ENCODE data around the gene KCNIP4. TPM values are rescaled to one million over a fixed set of nuclear protein-coding genes. Genes with fewer than 3 reads are reported as not detected.

The KCNIP4 gene
- total and polyA plus RNA-seq, 11 donors: 0.19 TPM; not detected in 10

DNA sequence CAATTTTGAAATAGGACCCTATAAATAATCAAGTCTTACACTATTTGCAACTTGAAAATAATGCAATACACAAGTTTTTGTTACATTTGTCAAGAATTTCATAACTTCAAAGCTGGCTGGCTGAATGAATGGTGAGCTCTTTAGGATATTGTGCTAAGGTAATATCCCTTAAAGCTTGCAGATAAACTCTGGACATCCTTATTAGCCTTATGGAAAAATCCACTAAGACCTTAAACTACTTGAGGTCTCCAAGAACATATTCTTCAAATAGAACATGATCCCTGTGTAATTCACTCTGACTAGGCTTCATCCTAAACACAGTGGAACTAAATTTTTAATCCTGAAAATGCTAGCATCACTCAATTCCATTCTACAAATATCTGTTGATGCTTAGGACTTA, 1049.0 kb downstream of the KCNIP4 start:
- H3K27ac ChIP-seq: no peak overlapping the region
- ATAC-seq: no peak
- H3K4me1 ChIP-seq: no peaks in the 10 kb centered on the region
- no peaks in the 10 kb centered on the region for H3K36me3 ChIP-seq
- no peaks in the 10 kb centered on the region for H3K27me3 ChIP-seq
- no peaks in the 10 kb centered on the region for H3K9me3 ChIP-seq
- no peak for DNase-seq
- no peak overlapping the region for H3K4me3 ChIP-seq
- TF ChIP-seq POLR2A (IDR thresholded peaks at IDR 0.05): no peak
- TF ChIP-seq, protein P1, sequence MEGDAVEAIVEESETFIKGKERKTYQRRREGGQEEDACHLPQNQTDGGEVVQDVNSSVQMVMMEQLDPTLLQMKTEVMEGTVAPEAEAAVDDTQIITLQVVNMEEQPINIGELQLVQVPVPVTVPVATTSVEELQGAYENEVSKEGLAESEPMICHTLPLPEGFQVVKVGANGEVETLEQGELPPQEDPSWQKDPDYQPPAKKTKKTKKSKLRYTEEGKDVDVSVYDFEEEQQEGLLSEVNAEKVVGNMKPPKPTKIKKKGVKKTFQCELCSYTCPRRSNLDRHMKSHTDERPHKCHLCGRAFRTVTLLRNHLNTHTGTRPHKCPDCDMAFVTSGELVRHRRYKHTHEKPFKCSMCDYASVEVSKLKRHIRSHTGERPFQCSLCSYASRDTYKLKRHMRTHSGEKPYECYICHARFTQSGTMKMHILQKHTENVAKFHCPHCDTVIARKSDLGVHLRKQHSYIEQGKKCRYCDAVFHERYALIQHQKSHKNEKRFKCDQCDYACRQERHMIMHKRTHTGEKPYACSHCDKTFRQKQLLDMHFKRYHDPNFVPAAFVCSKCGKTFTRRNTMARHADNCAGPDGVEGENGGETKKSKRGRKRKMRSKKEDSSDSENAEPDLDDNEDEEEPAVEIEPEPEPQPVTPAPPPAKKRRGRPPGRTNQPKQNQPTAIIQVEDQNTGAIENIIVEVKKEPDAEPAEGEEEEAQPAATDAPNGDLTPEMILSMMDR (IDR thresholded peaks at IDR 0.05): no peak
- intact Hi-C loops (cut with DNase I): no loop called here

DNA sequence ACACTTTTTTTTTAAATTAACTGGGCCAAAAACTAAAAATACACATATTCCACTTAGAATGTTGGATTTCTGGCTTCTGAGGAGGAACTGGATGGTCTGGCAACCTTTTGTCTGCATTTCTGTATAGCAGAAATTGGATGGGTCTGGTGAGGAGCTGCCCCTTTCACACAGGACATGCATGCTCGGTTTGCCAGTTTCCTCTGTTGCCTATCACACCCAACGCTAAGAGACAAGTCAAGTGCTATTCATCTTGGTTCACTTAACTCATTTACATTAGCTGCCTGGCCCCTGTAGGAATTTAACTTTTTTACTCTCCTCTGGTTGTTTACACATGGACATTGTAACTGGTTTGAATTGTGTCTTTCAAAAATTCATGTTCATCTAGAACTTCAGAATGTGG, 1052.6 kb downstream of the KCNIP4 start:
- WGBS, 4 donors: 62 to 72% (median 68%) methylated on average over 2 of the region's 2 CpGs
- Histone ChIP-seq H3K36me3 (no peaks in the 10 kb centered on the region), H3K9me3 (no peaks in the 10 kb centered on the region), H3K27me3 (no peaks in the 10 kb centered on the region), H3K4me3 (no peak overlapping the region), H3K27ac (no peak overlapping the region), H3K4me1 (no peaks in the 10 kb centered on the region)
- intact Hi-C loops (cut with DNase I): no loop called here
- ATAC-seq (no peak), DNase-seq (no peak)
- TF ChIP-seq, protein P1 (IDR thresholded peaks at IDR 0.05): no peak
- TF ChIP-seq POLR2A (IDR thresholded peaks at IDR 0.05): no peak

- intact Hi-C loops (cut with DNase I): no loop called here
- H3K27ac ChIP-seq: no peak overlapping the region
- ATAC-seq (no peak), DNase-seq (no peak)
- H3K9me3 ChIP-seq: no peaks in the 10 kb centered on the region
- TF ChIP-seq, protein P1 (IDR thresholded peaks at IDR 0.05): no peak
- TF ChIP-seq POLR2A (IDR thresholded peaks at IDR 0.05): no peak
- H3K4me1 ChIP-seq: no peaks in the 10 kb centered on the region
- H3K4me3 ChIP-seq: no peak overlapping the region
- H3K36me3 ChIP-seq: no peaks in the 10 kb centered on the region
- H3K27me3 ChIP-seq: no peaks in the 10 kb centered on the region
These were observed 1053.4 kb downstream of the KCNIP4 start for GRCh38 chr4:20895208-20895607.

GRCh38 chr4:20890761-20891160, 1057.8 kb downstream of the KCNIP4 start:
- TF ChIP-seq, protein P1 (IDR thresholded peaks at IDR 0.05): no peak
- TF ChIP-seq POLR2A (IDR thresholded peaks at IDR 0.05): no peak
- Histone ChIP-seq H3K36me3 (no peaks in the 10 kb centered on the region), H3K9me3 (peaks cover 0 to 12% (median 0%) of the 10 kb centered on the region in 12 donors), H3K27me3 (no peaks in the 10 kb centered on the region), H3K4me1 (no peaks in the 10 kb centered on the region), H3K27ac (no peak overlapping the region), H3K4me3 (no peak overlapping the region)
- intact Hi-C loops (cut with DNase I): no loop called here
- WGBS, 4 donors: 70 to 80% (median 72%) methylated on average over 3 of the region's 3 CpGs
- DNase-seq (no peak), ATAC-seq (no peak)

Data from heart left ventricle (tissue), 16 donors.